ENCODE measurements around the gene BCL7C.

DNA sequence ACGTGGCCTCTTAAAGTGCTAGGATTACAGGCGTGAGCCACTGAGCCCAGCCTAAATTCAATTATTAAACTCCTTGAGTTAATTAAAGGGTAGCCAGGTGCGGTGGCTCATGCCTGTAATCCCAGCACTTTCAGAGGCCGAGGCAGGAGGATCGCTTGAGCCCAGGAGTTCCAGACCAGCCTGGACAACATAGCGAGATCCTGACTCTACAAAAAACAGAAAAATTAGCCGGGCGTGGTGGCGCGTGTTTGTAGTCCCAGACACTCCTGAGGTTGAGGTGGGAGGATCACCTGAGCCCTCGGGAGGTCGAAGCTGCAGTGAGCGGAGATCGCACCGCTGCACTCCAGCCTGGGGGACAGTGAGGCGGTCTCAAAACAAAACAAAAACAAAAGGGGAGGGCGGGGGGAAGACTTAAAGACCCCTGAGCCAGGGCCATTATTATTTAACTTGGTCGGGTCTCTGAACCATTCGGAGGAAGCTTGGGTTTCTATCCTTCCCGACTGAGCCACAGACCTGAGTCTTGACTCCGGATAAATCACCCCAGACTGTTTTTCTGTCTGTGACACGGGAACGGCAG, 19.5 kb downstream of the BCL7C start:
- TF ChIP-seq, protein P1, sequence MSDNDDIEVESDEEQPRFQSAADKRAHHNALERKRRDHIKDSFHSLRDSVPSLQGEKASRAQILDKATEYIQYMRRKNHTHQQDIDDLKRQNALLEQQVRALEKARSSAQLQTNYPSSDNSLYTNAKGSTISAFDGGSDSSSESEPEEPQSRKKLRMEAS (IDR thresholded peaks at IDR 0.05): no peak
- no peak for TF ChIP-seq SIRT6 (IDR thresholded peaks at IDR 0.05; ENCODE audit: low read length)
- no peak for TF ChIP-seq TEAD4 (IDR thresholded peaks at IDR 0.05; ENCODE audit: low read depth, low read length)
- no peak for TF ChIP-seq SP4 (IDR thresholded peaks at IDR 0.05; ENCODE audit: low read length)
- no peak for TF ChIP-seq EZH2 (IDR thresholded peaks at IDR 0.05; ENCODE audit: low read depth, low read length, severe bottlenecking)
- TF ChIP-seq EP300 (IDR thresholded peaks at IDR 0.05; ENCODE audit: borderline replicate concordance in 1 of 2, low read depth in 2 of 2, low read length in 2 of 2): no peak
- TF ChIP-seq POLR2A (IDR thresholded peaks at IDR 0.05; ENCODE audit: control extremely low read depth in 1 of 2, low read depth in 2 of 2, low read length in 2 of 2): no peak
- TF ChIP-seq, protein P2, sequence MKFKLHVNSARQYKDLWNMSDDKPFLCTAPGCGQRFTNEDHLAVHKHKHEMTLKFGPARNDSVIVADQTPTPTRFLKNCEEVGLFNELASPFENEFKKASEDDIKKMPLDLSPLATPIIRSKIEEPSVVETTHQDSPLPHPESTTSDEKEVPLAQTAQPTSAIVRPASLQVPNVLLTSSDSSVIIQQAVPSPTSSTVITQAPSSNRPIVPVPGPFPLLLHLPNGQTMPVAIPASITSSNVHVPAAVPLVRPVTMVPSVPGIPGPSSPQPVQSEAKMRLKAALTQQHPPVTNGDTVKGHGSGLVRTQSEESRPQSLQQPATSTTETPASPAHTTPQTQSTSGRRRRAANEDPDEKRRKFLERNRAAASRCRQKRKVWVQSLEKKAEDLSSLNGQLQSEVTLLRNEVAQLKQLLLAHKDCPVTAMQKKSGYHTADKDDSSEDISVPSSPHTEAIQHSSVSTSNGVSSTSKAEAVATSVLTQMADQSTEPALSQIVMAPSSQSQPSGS (IDR thresholded peaks at IDR 0.05; ENCODE audit: low read length): no peak
- TF ChIP-seq NRF1 (IDR thresholded peaks at IDR 0.05; ENCODE audit: low read depth, low read length): no peak
